GM03348 (cell line): ENCODE results near the gene BTNL2.
"Not testable (repeated sequence)": the region's sequence is repeated elsewhere in the genome, so short reads cannot be mapped to it uniquely, and the experiment has no call there.

Experiments
- DNase-seq: peaks from one replicate; pipeline ENCODE4 v3.0.0; 2012; ENCODE audit warnings: low spot score

BTNL2 gene

DNA sequence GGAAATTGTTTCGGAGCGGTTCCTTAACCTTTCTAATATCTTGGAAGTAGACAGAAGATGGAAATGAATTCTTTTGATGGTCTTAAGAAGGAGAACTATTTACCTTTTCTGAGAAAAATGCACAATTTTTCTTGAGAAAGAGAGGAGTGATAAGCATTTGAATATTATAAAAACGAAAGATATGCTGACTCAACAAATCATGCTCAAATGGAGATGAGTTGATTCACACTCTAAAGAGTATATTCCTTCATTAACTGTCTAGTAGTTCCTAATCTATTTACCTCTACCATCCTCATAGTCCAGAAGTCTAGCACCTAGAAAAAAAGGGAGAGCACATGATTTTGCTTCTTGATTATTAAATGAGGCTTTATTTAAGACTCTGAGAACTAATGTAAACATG lies 39.3 kb downstream of the BTNL2 start:
- DNase-seq, result no peak

DNA sequence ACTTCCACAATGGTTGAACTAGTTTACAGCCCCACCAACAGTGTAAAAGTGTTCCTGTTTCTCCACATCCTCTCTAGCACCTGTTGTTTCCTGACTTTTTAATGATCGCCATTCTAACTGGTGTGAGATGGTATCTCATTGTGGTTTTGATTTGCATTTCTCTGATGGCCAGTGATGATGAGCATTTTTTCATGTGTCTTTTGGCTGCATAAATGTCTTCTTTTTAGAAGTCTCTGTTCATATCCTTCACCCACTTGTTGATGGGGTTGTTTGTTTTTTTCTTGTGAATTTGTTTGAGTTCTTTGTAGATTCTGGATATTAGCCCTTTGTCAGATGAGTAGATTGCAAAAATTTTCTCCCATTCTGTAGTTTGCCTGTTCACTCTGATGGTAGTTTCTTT lies 47.8 kb downstream of the BTNL2 start:
- DNase-seq, result not testable (repeated sequence)

DNA sequence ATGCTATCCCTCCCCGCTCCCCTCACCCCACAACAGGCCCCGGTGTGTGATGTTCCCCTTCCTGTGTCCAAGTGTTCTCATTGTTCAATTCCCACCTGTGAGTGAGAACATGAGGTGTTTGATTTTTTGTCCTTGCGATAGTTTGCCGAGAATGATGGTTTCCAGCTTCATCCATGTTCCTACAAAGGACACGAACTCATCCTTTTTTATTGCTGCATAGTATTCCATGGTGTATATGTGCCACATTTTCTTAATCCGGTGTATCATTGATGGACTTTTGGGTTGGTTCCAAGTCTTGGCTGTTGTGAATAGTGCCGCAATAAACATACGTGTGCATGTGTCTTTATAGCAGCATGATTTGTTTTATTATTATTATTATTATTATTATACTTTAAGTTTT lies 48.4 kb downstream of the BTNL2 start:
- DNase-seq, result not testable (repeated sequence)

DNA sequence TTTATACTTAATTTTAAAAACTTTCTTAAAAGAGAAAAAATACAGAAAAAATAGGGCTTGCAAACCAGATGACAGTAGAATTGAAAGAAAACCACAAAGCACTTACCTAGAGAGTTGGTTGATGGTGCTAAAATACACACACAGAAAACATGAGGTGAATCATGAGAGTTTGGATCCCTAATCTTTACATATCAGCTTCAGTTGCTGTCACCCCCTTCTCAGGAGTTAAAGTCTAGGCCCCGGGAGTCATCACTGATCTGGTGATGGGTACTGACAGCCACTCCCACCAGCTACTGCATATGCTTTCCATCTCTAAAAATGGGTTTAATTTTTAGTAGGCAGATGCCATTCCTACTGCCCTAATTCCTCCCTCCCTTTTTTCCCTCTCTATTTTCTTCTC lies 52.0 kb downstream of the BTNL2 start:
- no peak for DNase-seq

DNA sequence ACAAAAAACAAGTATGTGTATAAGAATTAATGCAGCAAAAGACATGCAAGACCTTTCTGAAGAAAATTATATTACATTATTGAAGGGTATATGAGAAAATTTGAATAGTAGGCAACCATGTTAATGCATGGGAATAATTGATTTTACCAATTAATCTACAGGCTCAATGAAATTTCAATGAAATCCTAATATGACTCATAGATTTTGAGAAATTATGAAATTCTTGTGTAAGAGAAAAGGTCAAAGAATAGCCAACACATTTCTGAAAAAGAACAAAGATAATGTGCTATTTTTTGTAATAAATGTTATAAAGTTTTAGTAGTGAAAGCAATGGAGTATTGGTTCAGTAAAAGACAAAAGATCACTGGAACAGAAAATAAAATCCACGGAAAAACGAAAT lies 53.6 kb downstream of the BTNL2 start:
- DNase-seq, result no peak
